GM18519 (cell line): Measurements from ENCODE around the gene PRMT7.

Experiments
- ATAC-seq: cut with Tn5 transposase; IDR thresholded peaks from one replicate; pipeline ENCODE4 v1.9.1; 2021; ENCODE audit warnings: mild to moderate bottlenecking, moderate library complexity; ENCODE audit not compliant: unreplicated experiment, low FRiP score

The PRMT7 gene

DNA sequence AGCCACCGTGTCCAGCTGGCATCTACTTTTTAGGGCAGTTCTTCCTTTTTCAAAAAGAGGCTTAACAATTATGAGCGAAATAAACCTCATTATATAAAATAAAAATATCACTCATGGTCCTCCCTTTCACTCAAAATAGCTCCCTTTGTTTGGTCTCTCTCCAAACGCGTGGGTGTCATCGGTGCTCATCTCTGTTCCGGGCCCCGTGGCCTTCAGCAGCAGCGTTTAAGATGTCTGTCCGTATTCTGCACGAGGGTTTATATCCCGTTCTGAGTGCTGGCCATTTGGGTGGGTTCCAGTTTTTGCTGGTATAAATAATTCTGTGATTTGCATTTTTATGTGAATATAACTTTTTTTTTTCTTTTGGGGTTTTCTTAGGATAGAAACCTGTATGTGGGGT is 33.4 kb downstream of the PRMT7 start:
- ATAC-seq: no peak

DNA sequence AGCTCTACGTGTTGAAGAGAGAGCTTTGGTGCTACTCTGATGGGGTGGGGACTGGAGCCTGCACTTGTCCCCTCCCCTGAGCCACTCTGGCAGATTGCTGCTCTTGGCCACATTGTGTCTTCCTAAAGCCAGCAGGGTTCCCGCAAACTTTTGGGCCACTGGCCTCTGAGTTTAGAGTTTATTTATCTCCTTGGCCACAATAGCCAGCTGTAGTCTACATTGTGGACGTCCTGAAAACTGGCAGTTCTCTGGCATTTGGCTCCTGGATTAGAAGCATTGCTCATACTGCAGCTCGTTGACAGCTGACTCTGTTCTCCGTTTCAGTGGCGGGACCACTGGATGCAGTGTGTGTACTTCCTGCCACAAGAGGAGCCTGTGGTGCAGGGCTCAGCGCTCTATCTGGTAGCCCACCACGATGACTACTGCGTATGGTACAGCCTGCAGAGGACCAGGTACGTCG is 34.6 kb downstream of the PRMT7 start:
- no peak for ATAC-seq

DNA sequence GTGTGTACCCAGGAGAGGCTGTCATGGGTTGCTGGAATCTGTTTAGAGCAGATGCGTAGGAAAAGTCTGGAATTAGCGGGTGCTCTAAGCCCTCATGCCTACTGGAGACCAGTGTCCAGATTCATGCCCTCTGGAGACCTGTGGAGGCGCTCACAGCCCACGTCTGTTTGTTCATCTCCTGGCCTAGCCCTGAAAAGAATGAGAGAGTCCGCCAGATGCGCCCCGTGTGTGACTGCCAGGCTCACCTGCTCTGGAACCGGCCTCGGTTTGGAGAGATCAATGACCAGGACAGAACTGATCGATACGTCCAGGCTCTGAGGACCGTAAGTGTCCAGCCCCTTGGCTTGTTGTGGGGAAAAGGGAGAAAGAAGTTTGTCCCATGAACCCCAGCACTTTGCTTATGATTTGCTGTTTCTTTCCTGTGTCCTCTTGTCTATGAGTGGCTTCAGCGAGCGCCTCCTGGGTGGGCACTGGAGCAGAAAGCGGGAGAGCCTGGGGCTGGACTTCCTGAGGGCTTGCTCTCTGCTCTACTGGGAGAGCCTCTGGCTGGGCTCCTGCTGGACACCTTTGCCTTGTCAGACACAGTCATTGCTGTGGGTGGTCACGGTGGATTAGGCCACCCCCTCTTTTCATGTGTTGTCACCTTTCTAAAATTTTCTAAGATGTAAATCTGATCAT is 35.3 kb downstream of the PRMT7 start:
- no peak for ATAC-seq

DNA sequence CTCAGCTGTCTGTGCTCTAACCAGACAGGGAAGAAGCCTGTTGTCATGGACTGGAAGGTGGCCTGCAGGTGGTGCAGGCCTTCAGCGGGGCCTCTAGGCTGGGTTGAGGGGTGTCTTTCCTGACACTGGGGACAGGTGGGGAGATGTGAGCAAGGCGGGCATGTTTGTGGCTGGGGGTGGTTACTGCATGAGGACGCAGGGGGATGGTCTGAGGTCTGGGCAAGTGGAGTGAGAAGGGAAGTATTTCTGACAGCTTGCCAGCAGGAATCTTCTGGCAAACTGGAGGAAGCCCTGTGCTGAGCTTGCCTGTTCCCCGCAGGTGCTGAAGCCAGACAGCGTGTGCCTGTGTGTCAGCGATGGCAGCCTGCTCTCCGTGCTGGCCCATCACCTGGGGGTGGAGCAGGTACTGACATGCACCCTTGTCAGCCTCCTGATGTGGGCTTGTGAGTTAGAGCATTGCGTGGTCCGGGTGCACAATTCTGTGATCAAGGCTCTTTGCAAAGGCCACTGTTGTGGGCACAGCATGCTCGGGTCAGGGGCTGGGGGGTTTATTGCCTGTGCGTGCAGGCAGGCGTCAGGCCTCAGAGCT is 36.2 kb downstream of the PRMT7 start:
- no peak for ATAC-seq

DNA sequence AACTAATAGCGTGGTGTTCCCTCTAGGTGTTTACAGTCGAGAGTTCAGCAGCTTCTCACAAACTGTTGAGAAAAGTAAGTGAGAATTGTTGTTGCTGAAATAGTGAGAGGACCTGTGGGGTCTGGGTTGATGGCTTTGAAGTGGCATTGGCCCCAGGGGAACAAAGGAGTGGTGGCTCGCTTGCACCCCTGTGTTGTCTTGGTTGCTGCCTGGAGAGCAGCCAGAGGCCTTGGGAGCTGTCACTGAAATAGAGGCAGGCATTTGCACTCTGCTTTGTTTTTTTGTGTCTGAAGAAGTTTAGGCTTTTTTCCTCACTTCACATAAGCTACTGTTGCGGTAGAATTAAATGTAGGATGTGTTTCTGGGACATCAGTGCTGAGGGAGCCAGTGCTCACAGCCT is 36.8 kb downstream of the PRMT7 start:
- ATAC-seq: no peak

DNA sequence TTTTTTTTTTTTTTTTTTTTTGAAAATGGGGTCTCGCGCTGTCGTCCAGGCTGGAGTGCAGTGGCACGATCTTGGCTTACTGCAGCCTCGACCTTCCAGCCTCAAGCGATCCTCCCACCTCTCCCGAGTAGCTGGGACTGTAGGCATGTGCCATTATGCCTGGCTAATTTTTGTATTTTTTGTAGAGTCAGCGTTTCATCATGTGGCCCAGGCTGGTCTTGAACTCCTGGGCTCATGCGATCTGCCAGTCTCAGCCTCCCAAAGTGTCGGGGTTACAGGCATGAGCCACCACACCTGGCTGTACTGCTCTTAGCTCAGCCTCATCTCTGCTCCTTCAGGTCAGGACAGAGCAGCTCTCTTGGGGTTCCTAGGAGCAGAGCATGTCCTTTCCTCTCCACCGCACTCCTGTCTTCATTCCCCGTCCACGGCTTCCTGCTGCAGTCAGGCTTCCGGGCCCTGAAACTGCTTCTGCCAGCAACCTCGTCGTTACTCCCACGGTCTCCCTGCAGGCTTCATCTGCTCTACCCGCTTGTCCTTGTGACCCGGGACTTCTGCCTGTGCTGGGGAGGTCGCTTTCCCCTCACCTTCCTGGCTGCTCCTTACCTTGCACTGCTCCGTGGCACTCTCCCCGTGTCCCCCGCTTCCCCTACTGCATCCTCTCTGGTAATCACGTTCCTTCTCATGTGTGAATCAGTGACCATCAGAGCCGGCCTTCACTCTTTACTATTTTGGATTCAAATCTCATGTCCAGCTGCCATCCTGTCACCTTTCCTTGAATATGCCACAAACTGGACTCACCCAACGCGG is 38.0 kb downstream of the PRMT7 start:
- no peak for ATAC-seq

DNA sequence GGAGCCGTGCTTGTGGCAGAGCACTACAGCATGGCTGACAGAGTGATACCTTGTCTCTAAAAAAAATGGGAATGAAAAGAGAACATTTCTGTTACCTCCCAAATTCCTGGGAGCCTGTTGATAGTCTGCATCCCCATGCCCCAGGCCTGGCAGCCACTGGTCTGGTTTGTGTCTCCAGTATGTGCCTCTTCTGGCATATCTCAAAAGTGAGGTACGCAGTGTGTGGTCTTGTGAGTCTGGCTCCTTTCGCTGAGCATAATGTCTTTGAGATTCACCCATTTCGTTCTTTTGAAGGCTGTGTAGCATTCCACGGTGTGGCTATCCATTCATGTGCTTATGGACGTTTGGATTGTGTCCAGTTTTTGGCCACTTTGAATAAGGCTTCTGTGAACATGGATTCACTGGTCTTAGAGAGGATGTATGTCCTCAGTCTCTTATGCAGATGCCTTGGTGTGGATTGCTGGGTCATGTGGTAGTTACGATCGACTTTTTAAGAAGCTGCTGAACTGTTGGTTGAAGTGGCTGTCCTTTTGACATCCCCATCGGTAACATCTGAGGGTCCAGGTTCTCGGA is 39.1 kb downstream of the PRMT7 start:
- ATAC-seq: no peak

DNA sequence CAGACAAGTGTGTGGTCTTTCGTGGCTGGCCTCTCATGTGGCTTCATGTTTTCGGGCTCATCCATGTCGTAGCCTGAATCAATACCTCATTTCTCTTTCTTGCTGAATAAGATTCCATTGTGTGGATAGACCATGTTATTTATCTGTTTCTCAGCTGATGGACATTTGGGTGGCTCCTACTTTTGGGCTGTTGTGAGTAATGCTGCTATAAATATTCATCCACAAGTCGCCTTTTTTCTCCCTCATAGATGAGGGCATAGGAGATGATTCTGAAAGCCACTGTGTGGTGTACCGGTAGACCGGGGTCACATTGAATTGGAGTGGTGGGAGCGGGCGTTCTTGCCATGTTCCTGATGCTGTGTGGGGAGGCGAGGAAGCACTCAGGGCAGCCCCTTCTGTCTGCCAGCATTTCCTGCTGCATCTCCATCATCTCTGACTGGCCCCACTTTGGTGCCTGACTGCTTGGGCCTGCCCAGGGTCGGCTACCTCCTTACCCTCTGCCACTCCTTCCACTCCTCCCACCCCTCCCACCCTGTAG is 40.1 kb downstream of the PRMT7 start:
- ATAC-seq: no peak

DNA sequence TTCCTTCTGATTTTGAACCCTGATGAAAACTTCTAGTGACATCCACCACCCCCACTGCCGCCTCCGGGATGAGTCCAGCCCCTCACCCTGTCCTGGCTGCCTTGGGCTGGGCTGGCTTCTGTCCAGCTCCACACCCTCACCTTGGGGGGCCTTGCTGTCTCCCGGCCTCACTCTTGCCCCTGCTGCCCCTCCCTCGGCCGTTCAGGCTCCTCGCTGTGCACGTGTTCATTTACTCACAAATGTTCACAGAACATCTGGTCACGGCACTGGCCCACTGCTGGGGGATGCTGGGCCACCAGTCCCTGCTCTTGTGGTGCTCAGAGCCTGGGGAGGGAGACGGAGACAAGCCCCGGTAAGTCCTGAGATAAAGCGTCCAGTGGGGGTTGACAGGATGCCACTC is 40.6 kb downstream of the PRMT7 start:
- no peak for ATAC-seq

DNA sequence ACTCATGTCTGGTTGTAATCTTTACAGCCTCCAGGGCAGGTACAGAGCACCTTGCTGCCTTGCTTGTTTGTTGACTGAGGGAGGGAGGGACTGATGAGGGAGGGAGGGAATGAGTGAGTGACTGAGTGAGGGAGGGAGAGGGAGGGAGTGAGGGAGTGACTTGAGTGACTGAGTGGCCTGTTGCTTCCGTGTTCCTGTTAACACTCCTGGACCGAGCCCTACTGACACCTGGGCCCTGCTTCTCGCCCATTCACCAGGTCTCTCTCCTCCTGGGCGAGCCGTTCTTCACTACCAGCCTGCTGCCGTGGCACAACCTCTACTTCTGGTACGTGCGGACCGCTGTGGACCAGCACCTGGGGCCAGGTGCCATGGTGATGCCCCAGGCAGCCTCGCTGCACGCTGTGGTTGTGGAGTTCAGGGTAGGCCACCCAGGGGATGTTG is 41.2 kb downstream of the PRMT7 start:
- ATAC-seq: no peak

DNA sequence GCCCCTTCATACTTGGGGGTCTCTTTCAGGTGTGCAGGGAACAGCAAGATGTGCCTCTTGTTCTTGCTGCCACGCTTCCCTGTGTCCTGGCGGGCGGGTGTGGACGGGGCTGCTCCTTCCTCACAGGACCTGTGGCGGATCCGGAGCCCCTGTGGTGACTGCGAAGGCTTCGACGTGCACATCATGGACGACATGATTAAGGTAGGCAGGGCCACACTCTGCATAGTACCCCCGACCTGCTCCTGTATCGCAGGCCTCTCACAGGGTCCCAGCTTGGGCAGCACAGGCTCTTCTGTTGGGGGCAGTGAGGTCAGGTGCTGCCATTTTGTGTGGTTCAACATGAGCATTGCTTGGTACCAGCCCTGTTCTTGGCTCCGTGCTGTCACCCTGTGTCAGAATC is 42.5 kb downstream of the PRMT7 start:
- no peak for ATAC-seq

DNA sequence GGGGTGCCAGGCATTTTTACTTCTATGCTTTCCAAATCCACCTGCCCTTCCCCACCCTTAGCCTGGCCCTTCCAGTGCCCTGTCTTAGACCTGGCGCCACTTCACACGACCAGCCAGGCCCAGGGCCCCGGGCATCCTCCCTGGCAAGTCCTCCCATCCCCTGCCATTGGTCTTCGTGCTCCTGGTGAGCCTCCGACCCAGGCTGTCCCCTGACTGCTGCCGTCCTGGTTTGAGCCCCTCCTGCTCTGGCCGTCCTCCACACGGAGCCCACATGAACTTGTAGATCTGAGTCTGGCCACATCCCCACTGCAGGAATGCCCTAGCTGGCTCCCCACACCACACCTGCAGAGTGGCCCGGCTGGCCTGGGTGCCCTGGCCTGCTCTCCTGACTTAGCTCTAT is 44.0 kb downstream of the PRMT7 start:
- no peak for ATAC-seq

DNA sequence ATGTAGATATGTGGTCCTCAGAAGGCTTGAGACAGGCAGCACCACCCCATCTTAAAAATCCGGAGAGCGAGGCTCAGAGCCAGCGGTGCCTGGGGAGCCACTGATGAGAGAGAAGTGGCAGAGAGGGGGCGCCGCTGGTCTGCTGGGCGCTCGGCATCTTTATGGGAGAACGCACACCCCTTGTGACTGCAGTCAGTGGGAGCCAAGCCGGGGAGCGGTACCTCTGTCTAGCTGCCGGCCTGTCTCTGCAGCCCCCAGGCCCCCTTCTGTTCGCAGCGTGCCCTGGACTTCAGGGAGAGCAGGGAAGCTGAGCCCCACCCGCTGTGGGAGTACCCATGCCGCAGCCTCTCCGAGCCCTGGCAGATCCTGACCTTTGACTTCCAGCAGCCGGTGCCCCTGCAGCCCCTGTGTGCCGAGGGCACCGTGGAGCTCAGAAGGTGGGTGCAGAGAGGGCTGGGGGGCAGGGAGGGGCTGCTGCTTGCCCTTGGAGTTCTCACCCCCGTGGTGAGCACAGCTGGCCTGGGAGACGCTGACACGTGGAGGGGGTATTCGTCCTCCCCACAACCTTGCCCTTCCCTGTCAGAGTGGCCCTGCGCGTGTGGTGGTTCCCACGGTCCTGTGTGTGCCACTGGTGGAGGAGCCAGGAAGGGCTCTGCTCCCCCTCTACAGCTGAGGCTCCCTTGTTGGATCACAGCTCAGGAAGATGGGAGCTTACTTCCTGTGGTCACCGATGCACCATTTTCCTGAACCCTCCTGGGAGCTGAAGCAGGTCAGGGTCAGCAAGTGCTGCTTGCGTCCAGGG is 44.8 kb downstream of the PRMT7 start:
- ATAC-seq: no peak

DNA sequence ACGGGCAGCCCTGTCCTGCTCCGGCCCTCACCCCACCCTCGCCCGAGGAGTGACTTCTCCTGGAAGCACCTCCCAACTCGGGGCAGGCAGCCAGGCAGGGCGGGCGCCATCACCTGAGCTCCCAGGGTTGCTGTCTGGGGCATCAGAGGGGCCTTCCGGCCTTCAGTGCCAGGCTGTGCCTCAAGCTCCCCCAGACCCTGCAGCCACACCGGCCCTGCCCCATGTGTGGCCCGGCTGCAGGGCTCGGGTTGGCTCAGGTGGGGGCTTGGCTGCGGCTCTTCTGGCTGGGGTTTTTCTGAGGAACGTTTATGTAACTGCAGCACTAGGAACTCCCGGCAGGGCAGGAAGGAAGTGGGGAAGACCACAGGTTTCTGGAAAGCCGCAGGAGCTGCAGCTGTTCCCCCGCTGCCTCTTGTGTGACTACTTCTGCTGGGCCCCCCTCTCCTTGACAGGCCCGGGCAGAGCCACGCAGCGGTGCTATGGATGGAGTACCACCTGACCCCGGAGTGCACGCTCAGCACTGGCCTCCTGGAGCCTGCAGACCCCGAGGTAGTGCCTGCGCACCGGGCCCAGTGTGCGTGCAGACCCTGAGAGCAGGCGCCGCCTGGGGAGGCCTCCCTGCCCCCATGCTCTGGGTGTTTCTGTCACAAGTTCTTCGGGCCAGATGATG is 45.6 kb downstream of the PRMT7 start:
- peak; percentile 43 for ATAC-seq

DNA sequence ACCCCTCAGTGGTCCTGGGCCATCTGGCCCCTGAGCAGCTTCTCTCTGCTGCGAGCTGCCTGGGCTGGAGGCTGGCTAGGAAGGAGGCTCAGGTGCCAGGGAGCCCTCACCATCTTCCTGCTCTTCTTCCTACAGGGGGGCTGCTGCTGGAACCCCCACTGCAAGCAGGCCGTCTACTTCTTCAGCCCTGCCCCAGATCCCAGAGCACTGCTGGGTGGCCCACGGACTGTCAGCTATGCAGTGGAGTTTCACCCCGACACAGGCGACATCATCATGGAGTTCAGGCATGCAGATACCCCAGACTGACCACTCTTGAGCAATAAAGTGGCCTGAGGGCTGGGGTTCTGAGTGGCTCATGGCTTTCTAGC is 46.1 kb downstream of the PRMT7 start:
- no peak for ATAC-seq

DNA sequence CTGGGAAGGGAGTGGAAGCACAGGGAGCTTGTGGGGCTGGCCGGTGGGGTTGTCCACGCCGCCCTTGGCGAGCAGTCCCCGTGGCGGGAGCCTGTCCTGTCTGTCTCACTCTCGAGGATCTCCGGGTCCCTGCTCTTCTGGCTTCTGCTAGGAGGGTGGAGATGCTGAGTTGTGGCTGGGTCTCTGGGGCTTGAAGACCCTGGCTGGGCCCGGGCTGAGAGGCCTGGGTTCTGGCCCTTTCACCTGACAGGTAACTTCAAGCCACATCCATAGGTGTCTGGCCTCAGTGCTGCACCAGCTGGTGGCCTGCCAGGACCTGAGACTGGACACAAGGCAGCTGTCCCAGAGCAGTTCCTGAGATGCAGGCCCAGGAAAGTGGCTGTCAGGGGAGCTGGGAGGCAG is 46.7 kb downstream of the PRMT7 start:
- ATAC-seq: no peak

DNA sequence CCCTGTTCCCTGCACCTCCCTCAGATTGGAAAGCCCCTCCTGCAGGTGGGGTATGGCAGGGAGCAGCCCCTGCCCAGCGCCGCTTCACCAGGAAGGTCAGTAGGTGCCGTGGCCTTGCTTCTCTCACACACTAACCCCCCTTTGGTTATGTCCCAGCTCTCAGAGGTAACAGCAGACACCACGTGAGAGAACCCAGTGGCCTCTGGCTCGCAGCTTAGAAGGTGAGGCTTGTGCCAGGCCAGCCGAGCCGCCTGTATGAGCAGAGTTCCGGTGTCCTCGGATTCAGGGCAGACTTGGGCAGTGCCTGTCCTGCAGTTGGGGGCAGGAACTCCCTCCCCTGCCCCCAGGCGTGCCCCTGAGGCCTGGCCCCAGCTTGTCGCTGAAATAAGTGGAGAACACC is 47.1 kb downstream of the PRMT7 start:
- no peak for ATAC-seq

DNA sequence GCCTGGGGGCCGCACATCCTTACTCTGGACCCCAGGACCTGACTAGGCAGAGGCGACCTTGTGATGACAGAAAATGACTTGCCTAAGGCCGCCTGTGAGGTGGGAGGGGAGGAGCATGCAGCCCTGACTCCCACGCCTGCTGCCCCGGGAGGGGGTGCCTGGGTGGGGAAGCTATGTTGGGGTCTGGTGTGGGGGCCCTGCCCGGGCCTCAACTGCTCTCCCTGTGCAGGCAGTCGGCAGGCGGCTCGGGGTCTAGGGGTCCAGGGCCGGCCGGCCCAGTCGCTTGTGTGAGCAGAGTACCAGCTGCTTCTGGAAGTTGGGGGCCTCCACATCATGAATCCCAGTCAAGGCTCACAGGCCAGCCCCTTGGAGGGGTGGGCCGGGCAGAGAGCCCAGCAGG is 48.1 kb downstream of the PRMT7 start:
- ATAC-seq: no peak

DNA sequence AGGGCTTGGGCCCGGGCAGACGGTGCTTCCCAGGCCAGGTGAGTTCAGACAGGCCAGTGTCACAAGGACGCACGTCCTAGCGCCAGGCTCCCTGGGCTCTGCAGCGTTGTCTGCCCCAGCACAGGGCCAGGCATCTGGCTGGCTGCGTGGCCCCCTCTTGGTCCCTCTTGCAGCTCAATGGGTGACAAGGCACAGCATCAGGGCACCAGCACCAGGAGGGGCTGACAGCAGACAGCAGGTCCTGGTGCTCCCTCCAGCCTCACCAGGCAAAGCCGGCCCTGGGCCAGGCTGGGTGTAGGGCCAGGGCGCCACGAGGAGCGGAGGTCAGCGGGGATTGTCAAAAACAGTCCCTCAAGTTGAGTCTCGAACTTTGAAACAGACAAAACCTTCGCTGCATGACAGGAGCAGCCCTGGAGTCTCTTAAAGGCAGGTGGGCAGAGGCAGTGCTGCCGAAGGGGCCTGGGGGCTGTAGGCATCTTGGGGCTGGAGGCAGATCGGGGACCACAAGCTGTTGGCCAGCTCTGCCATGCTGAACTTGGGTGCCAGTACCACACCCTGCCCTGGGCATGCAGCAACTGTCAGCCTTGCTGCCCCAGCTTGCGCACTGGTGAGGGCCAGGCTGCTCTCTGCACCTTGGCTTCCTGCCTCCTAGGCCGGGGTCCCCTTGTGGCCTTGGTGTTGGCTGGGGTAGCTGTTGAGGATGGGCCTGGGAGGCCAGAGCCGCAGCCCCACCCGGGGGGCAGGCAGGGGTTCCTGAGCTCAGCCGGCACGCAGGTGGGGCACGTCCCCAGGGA is 48.8 kb downstream of the PRMT7 start:
- ATAC-seq: no peak
